B cell (primary cell): Measurements from ENCODE around the gene SPOP. TPM values are rescaled to one million over a fixed set of nuclear protein-coding genes. Genes with fewer than 3 reads are reported as not detected.

Experiments
- ATAC-seq: fragments of 200-7000 bp; cut with Tn5 transposase; one replicate; pipeline ENCODE4 v1.10.0; 2021; ENCODE audit warnings: low read depth, mild to moderate bottlenecking, moderate number of reproducible peaks, moderate library complexity
- CTCF ChIA-PET: fragments of 350-600 bp; sonication (Branson Sonifier 250); formaldehyde crosslinking; loops from one replicate; lab custom pipeline; 2021; ENCODE audit warnings: antibody characterized with exemption, inconsistent platforms; lab: Charles Lee
- POLR2A ChIA-PET: fragments of 350-600 bp; sonication (Branson Sonifier 250); formaldehyde crosslinking; loops from one replicate; lab custom pipeline; 2021; ENCODE audit warnings: antibody characterized with exemption; lab: Charles Lee
- DNase-seq: peaks from one replicate; pipeline ENCODE4 v3.0.0; 2013
- H2AFZ ChIP-seq: 2 replicates; pipeline ENCODE4 v1.6.1; 2012; ENCODE audit warnings: mild to moderate bottlenecking, low read depth, low read length; ENCODE audit not compliant: insufficient read depth, poor library complexity, severe bottlenecking
- H3K27ac ChIP-seq, 2 donors: 1 replicate in 1 of 2; 2 replicates in 1 of 2; pipeline ENCODE4 v1.5.1; 2012 to 2013; ENCODE audit warnings: low read length in 2 of 2, mild to moderate bottlenecking in 2 of 2, moderate library complexity in 1 of 2
- H3K27me3 ChIP-seq, 4 experiments: fragments of 200-600 bp in 1 of 4; sonication (generic) in 1 of 4; replicated peaks in 1 of 4; 1 replicate in 2 of 4; 2 replicates in 2 of 4; pipeline versions ENCODE4 v1.6.1 to v1.7.0; 2013 to 2016; ENCODE audit warnings: low read length in 3 of 4, mild to moderate bottlenecking in 2 of 4, mixed read lengths in 1 of 4, moderate library complexity in 1 of 4; ENCODE audit not compliant: insufficient read depth in 4 of 4, control insufficient read depth in 3 of 4; ENCODE audit errors: control extremely low read depth in 1 of 4
- H3K36me3 ChIP-seq, 2 experiments: replicated peaks in 1 of 2; 1 replicate in 1 of 2; 2 replicates in 1 of 2; pipeline versions ENCODE4 v1.6.1 to v1.7.1; 2013; ENCODE audit warnings: low read length in 1 of 2; ENCODE audit not compliant: insufficient read depth in 2 of 2, control insufficient read depth in 1 of 2; ENCODE audit errors: control extremely low read depth in 1 of 2, extremely low read depth in 1 of 2
- H3K4me1 ChIP-seq, 2 donors: fragments of 200-600 bp in 1 of 2; sonication (generic) in 1 of 2; 1 replicate in 1 of 2; 2 replicates in 1 of 2; pipeline versions ENCODE4 v1.5.1 to v1.6.1; 2013 to 2017; ENCODE audit warnings: low read length in 2 of 2; ENCODE audit not compliant: control insufficient read depth in 2 of 2, insufficient read depth in 2 of 2
- H3K4me2 ChIP-seq: replicated peaks from 2 replicates; pipeline ENCODE3; 2012; ENCODE audit warnings: mild to moderate bottlenecking, low read depth, low read length; ENCODE audit not compliant: poor library complexity, severe bottlenecking
- H3K4me3 ChIP-seq, 5 experiments: fragments of 200-600 bp in 1 of 5; sonication (generic) in 1 of 5; 1 replicate in 3 of 5; 2 replicates in 2 of 5; pipeline versions ENCODE4 v1.5.1 to v1.7.0; 2011 to 2016; ENCODE audit warnings: low read length in 4 of 5, mild to moderate bottlenecking in 4 of 5, low read depth in 2 of 5, control low read depth in 1 of 5, moderate library complexity in 1 of 5; ENCODE audit not compliant: insufficient read depth in 1 of 5; ENCODE audit errors: control extremely low read depth in 1 of 5, extremely low read depth in 1 of 5
- H3K79me2 ChIP-seq: fragments of 200-600 bp; sonication (generic); one replicate; pipeline ENCODE4 v1.6.0; 2016; ENCODE audit warnings: low read length; ENCODE audit not compliant: control insufficient read depth, insufficient read depth
- H3K9ac ChIP-seq: fragments of 200-600 bp; sonication (generic); 2 replicates; pipeline ENCODE4 v1.6.1; 2017; ENCODE audit warnings: mild to moderate bottlenecking, low read length, moderate library complexity
- H3K9me3 ChIP-seq, 3 donors: one replicate each; pipeline versions ENCODE4 v1.6.1 to v1.7.1; 2013; ENCODE audit warnings: low read length in 2 of 3; ENCODE audit not compliant: control insufficient read depth in 2 of 3, insufficient read depth in 1 of 3; ENCODE audit errors: control extremely low read depth in 1 of 3
- H4K20me1 ChIP-seq: 2 replicates; pipeline ENCODE4 v1.6.0; 2012; ENCODE audit warnings: mild to moderate bottlenecking, low read length; ENCODE audit not compliant: insufficient read depth, control insufficient read depth, poor library complexity, severe bottlenecking
- H3K27ac Mint-ChIP-seq: one replicate; pipeline ENCODE4 v1.8.0; 2021; ENCODE audit warnings: mixed read lengths
- H3K27me3 Mint-ChIP-seq: one replicate; pipeline ENCODE4 v1.8.0; 2021; ENCODE audit warnings: mixed read lengths
- H3K4me1 Mint-ChIP-seq: one replicate; pipeline ENCODE4 v1.8.0; 2021; ENCODE audit warnings: mixed read lengths
- H3K4me3 Mint-ChIP-seq: one replicate; pipeline ENCODE4 v1.8.0; 2021; ENCODE audit warnings: mixed read lengths
- H3K9me3 Mint-ChIP-seq: one replicate; pipeline ENCODE4 v1.8.0; 2022; ENCODE audit warnings: mixed read lengths; ENCODE audit not compliant: insufficient read depth
- CTCF ChIP-seq: fragments of 200-600 bp; IDR thresholded peaks from one replicate; pipeline ENCODE4 v1.8.0; 2022; ENCODE audit warnings: antibody characterized with exemption, mild to moderate bottlenecking
- EZH2 ChIP-seq: IDR thresholded peaks from 2 replicates; pipeline ENCODE4 v1.6.1; 2012; ENCODE audit warnings: borderline replicate concordance, low read depth, mild to moderate bottlenecking, moderate library complexity, low read length; ENCODE audit not compliant: insufficient read depth, poor library complexity, severe bottlenecking
- WGBS: methylation state at CpG from one replicate; pipeline ENCODE4 v1.1.5; 2013; ENCODE audit warnings: missing lambda C conversion rate; ENCODE audit not compliant: insufficient coverage; 5-methylcytosine and 5-hydroxymethylcytosine counted together
- intact Hi-C: fragments of 100-400 bp; cut with micrococcal nuclease; formaldehyde crosslinking; loops from one replicate; pipeline ENCODE4 v1.10.0; 2022
- polyA plus RNA-seq: library from polyadenylated mRNA; depleted of rRNA; stranded (reverse); fragments of >200 nt; gene quantifications from 2 replicates; pipeline ENCODE4 v1.2.3, GENCODE V29; 2012
- total RNA-seq, 2 donors: library from RNA; stranded (reverse); fragments of 120-200 nt in 1 of 2; gene quantifications; 1 replicate in 1 of 2; 2 replicates in 1 of 2; pipeline versions ENCODE4 v1.2.3 to v1.2.4, GENCODE V29; 2013 to 2022

The SPOP gene
- total and polyA plus RNA-seq, 2 donors (not counting 1 experiment from before 2014, with no cell fraction given), result 27.0 to 72.1 TPM

DNA sequence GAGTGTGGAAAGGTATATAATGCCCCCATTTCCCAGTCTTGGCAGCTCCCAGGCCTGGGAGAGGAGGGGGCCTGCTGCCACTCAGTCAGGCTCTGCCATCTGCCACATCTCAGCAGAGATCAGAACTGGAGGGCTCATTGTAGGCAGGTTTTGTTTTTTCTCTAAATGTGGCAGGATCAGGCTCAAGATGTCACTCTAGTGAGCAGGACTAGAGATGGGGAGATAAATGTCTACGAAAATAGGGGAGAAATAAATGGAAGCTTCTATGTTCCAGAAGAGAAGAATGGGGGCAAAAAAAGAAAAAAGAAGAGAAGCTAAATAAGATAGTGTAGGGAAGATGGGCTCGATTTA is 88.3 kb downstream of the SPOP start:
- no peaks in the 10 kb centered on the region for H4K20me1 ChIP-seq
- no peak for DNase-seq
- no peak overlapping the region for H2AFZ ChIP-seq
- Mint-ChIP-seq H3K4me3 (no peak overlapping the region), H3K27ac (no peak overlapping the region), H3K9me3 (no peaks in the 10 kb centered on the region), H3K4me1 (no peaks in the 10 kb centered on the region), H3K27me3 (no peaks in the 10 kb centered on the region)
- H3K4me2 ChIP-seq, result no peak overlapping the region
- TF ChIP-seq CTCF, result no peak
- TF ChIP-seq EZH2, result no peak
- ATAC-seq, result no peak
- no peaks in the 10 kb centered on the region for H3K27me3 ChIP-seq
- peaks cover 0 to 4% of the 10 kb centered on the region in 2 experiments for H3K36me3 ChIP-seq
- 100% methylated on average over 1 of the region's 2 CpGs for WGBS
- H3K79me2 ChIP-seq, result no peaks in the 10 kb centered on the region
- ChIA-PET POLR2A (no interaction called here), CTCF (interaction anchor here (1.0 to 1.7 kb wide), 2 partner anchors 33 to 106 kb away, joined by 3 read pairs; no protein-coding TSS in a partner anchor)
- H3K9me3 ChIP-seq, result no peaks in the 10 kb centered on the region
- no peak overlapping the region for H3K9ac ChIP-seq
- no peak overlapping the region for H3K4me3 ChIP-seq
- H3K27ac ChIP-seq, result no peak overlapping the region
- H3K4me1 ChIP-seq, result no peaks in the 10 kb centered on the region
- intact Hi-C loops, result no loop called here

- no peaks in the 10 kb centered on the region for H3K27me3 ChIP-seq
- H3K9ac ChIP-seq, result no peak overlapping the region
- no peaks in the 10 kb centered on the region for H3K9me3 Mint-ChIP-seq
- ATAC-seq (no peak), DNase-seq (no peak)
- H3K9me3 ChIP-seq, result no peaks in the 10 kb centered on the region
- no peak overlapping the region for H3K4me3 ChIP-seq
- H3K4me3 Mint-ChIP-seq, result no peak overlapping the region
- no peaks in the 10 kb centered on the region for H3K4me1 Mint-ChIP-seq
- H3K27me3 Mint-ChIP-seq, result no peaks in the 10 kb centered on the region
- WGBS, result 98% methylated on average over 5 of the region's 8 CpGs
- H2AFZ ChIP-seq, result no peak overlapping the region
- no peaks in the 10 kb centered on the region for H3K36me3 ChIP-seq
- no peaks in the 10 kb centered on the region for H3K79me2 ChIP-seq
- no peak overlapping the region for H3K27ac ChIP-seq
- POLR2A ChIA-PET, result no interaction called here
- CTCF ChIA-PET, result interaction anchor here (1.0 to 1.7 kb wide), 2 partner anchors 32 to 107 kb away, joined by 3 read pairs; no protein-coding TSS in a partner anchor
- no peak overlapping the region for H3K4me2 ChIP-seq
- no peak for TF ChIP-seq CTCF
- no peak for TF ChIP-seq EZH2
- no peaks in the 10 kb centered on the region for H4K20me1 ChIP-seq
- no peaks in the 10 kb centered on the region for H3K4me1 ChIP-seq
- intact Hi-C loops, result no loop called here
- H3K27ac Mint-ChIP-seq, result no peak overlapping the region
Observed at GRCh38 chr17:49588726-49589576, 88.9 kb downstream of the SPOP start.
